OCI-LY7 (cell line): ENCODE measurements around the gene FMNL3. TPM values are rescaled to one million over a fixed set of nuclear protein-coding genes. Genes with fewer than 3 reads are reported as not detected.

ENCODE experiments used
- BruUV-seq: library from RNA; stranded (reverse); fragments of 400-500 nt; replicated peaks from 2 replicates; lab custom pipeline; 2021; lab: Mats Ljungman, UMichigan
- CTCF ChIA-PET: fragments of 300-600 bp; sonication (Branson Sonifier 250); formaldehyde crosslinking; loops from one replicate; lab custom pipeline; 2022; ENCODE audit warnings: antibody characterized with exemption; ENCODE audit not compliant: unreplicated experiment; lab: Charles Lee
- POLR2A ChIA-PET: fragments of 300-600 bp; sonication (Branson Sonifier 250); formaldehyde crosslinking; loops from one replicate; lab custom pipeline; 2022; ENCODE audit warnings: antibody characterized with exemption; lab: Charles Lee
- DNase-seq: peaks from one replicate; pipeline ENCODE4 v3.0.0-alpha.2; 2015; ENCODE audit warnings: low spot score
- H2AFZ ChIP-seq: fragments of 200-600 bp; sonication (generic), shearing (Covaris generic); 2 replicates; pipeline ENCODE4 v1.6.1; 2014; ENCODE audit warnings: mild to moderate bottlenecking, antibody characterized with exemption, low read length, moderate library complexity
- H3K27ac ChIP-seq: fragments of 200-600 bp; sonication (generic); 2 replicates; pipeline ENCODE4 v1.5.1; 2014; ENCODE audit warnings: mixed run types, low read depth, mild to moderate bottlenecking, moderate library complexity, low read length, inconsistent platforms; ENCODE audit not compliant: poor library complexity, severe bottlenecking
- H3K36me3 ChIP-seq: fragments of 200-600 bp; sonication (generic); 2 replicates; pipeline ENCODE4 v1.6.1; 2014; ENCODE audit warnings: mild to moderate bottlenecking, antibody characterized with exemption, low read length, moderate library complexity, mixed read lengths; ENCODE audit not compliant: insufficient read depth
- H3K4me1 ChIP-seq: fragments of 200-600 bp; sonication (generic); 2 replicates; pipeline ENCODE4 v1.5.1; 2014; ENCODE audit warnings: mild to moderate bottlenecking, low read length; ENCODE audit not compliant: insufficient read depth, poor library complexity, severe bottlenecking
- H3K4me2 ChIP-seq: fragments of 200-600 bp; sonication (generic); 2 replicates; pipeline ENCODE4 v1.6.1; 2014; ENCODE audit warnings: mild to moderate bottlenecking, low read length
- H3K4me3 ChIP-seq: fragments of 200-600 bp; sonication (generic); 2 replicates; pipeline ENCODE4 v1.5.1; 2014; ENCODE audit warnings: mild to moderate bottlenecking, low read depth, low read length; ENCODE audit not compliant: poor library complexity, severe bottlenecking
- H3K79me2 ChIP-seq: fragments of 200-600 bp; sonication (generic); 2 replicates; pipeline ENCODE4 v1.6.1; 2016; ENCODE audit warnings: low read depth, mild to moderate bottlenecking, low read length, moderate library complexity, mixed read lengths; ENCODE audit not compliant: insufficient read depth
- H3K9me2 ChIP-seq: fragments of 200-600 bp; sonication (generic); 2 replicates; pipeline ENCODE4 v1.6.1; 2016; ENCODE audit warnings: mild to moderate bottlenecking, low read length, mixed read lengths; ENCODE audit not compliant: insufficient read depth
- H3K9me3 ChIP-seq: fragments of 200-600 bp; sonication (generic); 2 replicates; pipeline ENCODE4 v1.6.1; 2014; ENCODE audit warnings: mild to moderate bottlenecking, mixed run types, low read length, mixed read lengths
- H4K20me1 ChIP-seq: fragments of 200-600 bp; sonication (generic); 2 replicates; pipeline ENCODE4 v1.6.1; 2014; ENCODE audit warnings: mild to moderate bottlenecking, antibody characterized with exemption, low read length, moderate library complexity, mixed read lengths; ENCODE audit not compliant: insufficient read depth
- CTCF ChIP-seq: fragments of 200-600 bp; sonication (generic); conservative IDR thresholded peaks from 2 replicates; pipeline ENCODE4 v1.5.1; 2014; ENCODE audit warnings: mild to moderate bottlenecking, antibody characterized with exemption, low read length, moderate library complexity, mixed read lengths
- EZH2phosphoT487 ChIP-seq: fragments of 200-600 bp; sonication (generic); IDR thresholded peaks from 2 replicates; pipeline ENCODE4 v1.6.1; 2018; ENCODE audit warnings: low read depth, borderline replicate concordance, mild to moderate bottlenecking, mixed run types, antibody characterized with exemption, low read length, moderate library complexity, mixed read lengths
- intact Hi-C: fragments of 100-400 bp; cut with micrococcal nuclease; formaldehyde crosslinking; loops from one replicate; pipeline ENCODE4 v1.10.0; 2022; ENCODE audit not compliant: unreplicated experiment
- total RNA-seq, 2 experiments: library from RNA; depleted of rRNA in 1 of 2; stranded (reverse); fragments of >200 nt in 1 of 2; shearing (Covaris generic) in 1 of 2; gene quantifications; 2 replicates each; pipeline ENCODE4 v1.2.3, GENCODE V29; 2014 to 2022

Gene FMNL3
- total RNA-seq, 2 experiments from 2014 or later: 13.8 to 28.7 TPM

DNA sequence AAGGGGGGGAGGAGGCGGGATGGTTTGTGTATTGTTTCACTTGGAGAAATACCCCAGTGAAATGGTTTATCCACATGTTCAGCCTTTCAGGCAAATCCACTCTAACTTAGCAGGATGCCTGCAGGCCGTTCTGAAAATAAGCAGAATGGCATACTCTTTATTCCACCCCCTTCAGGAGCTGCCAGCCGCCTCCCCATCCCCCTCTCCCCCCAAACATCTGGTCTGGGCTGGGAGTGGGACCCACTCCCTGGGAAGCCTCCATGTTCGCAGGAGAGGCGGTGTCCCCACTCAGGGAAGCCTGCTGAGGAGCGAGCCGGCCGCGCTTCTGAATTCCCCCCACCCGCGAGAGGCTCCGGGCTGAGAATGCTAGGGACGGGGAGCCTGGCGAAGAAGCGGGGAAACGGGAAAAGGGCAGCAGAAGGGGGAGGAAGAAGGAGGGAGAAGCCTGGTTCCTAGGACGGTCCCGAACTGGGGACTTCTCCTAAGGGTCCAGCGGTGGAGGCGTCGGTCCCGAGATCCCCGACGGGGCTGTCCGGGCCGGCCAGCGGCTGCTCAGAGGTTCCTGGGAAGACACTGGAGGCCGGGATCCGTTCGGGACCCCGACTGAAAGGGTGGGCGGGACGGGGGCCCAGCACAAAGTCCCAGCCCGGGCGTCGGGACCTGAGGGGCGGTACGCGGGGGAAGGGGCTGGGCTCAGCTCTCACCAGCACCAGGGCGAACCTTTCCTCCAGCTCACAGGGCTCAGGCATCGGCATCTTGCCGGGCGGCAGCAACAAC, 666 bp downstream of the FMNL3 start:
- intact Hi-C loops: loop anchor here (1.0 to 2.0 kb wide), 3 partner anchors 43 to 70 kb away; no protein-coding TSS in a partner anchor
- BruUV-seq: no TSS peak
- peak; percentile 48 for DNase-seq
- Histone ChIP-seq H3K4me2 (peak overlapping the region; percentile 95), H3K9me3 (no peaks in the 10 kb centered on the region), H3K36me3 (no peaks in the 10 kb centered on the region), H3K9me2 (no peaks in the 10 kb centered on the region), H3K27ac (peak overlapping the region; percentile 50), H3K79me2 (peaks cover 46% of the 10 kb centered on the region; the same call in 1 of the 2 replicates), H2AFZ (peak overlapping the region; percentile 51; the same call in 1 of the 2 replicates), H3K4me3 (peak overlapping the region; percentile 90), H4K20me1 (peaks cover 10% of the 10 kb centered on the region; the same call in 1 of the 2 replicates), H3K4me1 (peaks cover 47% of the 10 kb centered on the region)
- TF ChIP-seq EZH2phosphoT487 (no peak), CTCF (no peak)
- CTCF ChIA-PET: interaction anchor here (1.0 kb wide), 2 partner anchors 53 to 61 kb away, joined by 3 read pairs; no protein-coding TSS in a partner anchor
- POLR2A ChIA-PET: interaction anchor here (1.0 to 1.4 kb wide), 4 partner anchors 9 to 41 kb away, joined by 3 to 5 read pairs (median 4); partner anchors contain the start of gene TMBIM6

DNA sequence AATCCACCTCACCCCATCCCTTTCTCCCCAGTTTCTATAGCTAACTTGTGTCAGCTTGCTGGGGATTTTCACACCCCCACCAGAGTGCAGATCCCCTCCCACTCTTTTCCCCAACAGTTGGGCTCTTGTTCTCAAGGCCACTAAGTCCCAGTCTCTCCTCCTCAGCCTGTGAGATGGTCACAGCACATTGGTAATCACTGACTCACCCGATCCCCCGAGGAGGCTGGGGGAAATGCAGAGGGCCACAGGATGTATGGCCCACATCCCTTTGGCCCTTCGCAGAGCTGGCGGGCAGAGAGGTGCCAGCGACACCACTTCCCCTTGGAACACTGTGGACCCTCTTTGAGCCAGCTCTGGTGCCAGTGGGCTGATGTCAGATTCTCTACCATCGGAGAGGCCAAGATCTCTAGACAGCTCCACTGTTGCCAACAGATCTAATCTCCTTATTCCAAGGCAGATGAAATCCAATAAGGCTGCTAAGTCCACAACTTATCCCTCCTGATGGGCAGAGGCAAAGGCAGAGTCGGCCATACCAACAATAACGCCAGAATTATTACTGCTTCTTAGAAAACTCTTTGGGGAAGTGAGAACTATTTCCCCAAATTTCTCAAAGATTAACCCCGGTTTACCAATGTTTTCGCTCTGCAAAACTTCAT, 1.6 kb downstream of the FMNL3 start:
- H3K27ac ChIP-seq: no peak overlapping the region
- H3K9me3 ChIP-seq: no peaks in the 10 kb centered on the region
- intact Hi-C loops: loop anchor here (2.0 kb wide), 1 partner anchor 69 kb away; no protein-coding TSS in a partner anchor
- H3K9me2 ChIP-seq: no peaks in the 10 kb centered on the region
- peaks cover 57% of the 10 kb centered on the region for H3K4me1 ChIP-seq
- H3K36me3 ChIP-seq: no peaks in the 10 kb centered on the region
- H4K20me1 ChIP-seq: peaks cover 10% of the 10 kb centered on the region; the same call in 1 of the 2 replicates
- ChIA-PET CTCF (interaction anchor here (1.0 to 1.3 kb wide), 2 partner anchors 15 to 62 kb away, joined by 3 to 7 read pairs; no protein-coding TSS in a partner anchor), POLR2A (interaction anchor here (0.5 to 3.4 kb wide), 11 partner anchors 9 to 591 kb away, joined by 3 to 18 read pairs (median 4); partner anchors contain the start of genes PRPF40B and TMBIM6)
- TSS peak; percentile 57 for BruUV-seq
- H2AFZ ChIP-seq: no peak overlapping the region
- peak; percentile 37 for DNase-seq
- peaks cover 56% of the 10 kb centered on the region for H3K79me2 ChIP-seq
- TF ChIP-seq EZH2phosphoT487 (no peak), CTCF (no peak)
- H3K4me3 ChIP-seq: peak overlapping the region; percentile 90
- peak overlapping the region; percentile 95 for H3K4me2 ChIP-seq
